GM21717 (cell line): Measurements from ENCODE around the gene EMSY.
"Not testable (repeated sequence)": the region's sequence is repeated elsewhere in the genome, so short reads cannot be mapped to it uniquely, and the experiment has no call there.

Experiments used
- ATAC-seq: cut with Tn5 transposase; IDR thresholded peaks from one replicate; pipeline ENCODE4 v1.9.1; 2021; ENCODE audit warnings: mild to moderate bottlenecking, moderate library complexity; ENCODE audit not compliant: unreplicated experiment

EMSY gene

GRCh38 chr11:76595091-76595490 is 150.3 kb downstream of the EMSY start:
- ATAC-seq = not testable (repeated sequence)

GRCh38 chr11:76596652-76597051 is 151.8 kb downstream of the EMSY start:
- no peak for ATAC-seq

GRCh38 chr11:76597533-76598425 is 153.0 kb downstream of the EMSY start:
- ATAC-seq = no peak

GRCh38 chr11:76598426-76598839 is 153.6 kb downstream of the EMSY start:
- ATAC-seq = no peak

- no peak for ATAC-seq
These were observed 154.5 kb downstream of the EMSY start for GRCh38 chr11:76599041-76600013.

GRCh38 chr11:76600124-76600655 is 155.4 kb downstream of the EMSY start:
- no peak for ATAC-seq

- ATAC-seq = no peak
These were observed 156.5 kb downstream of the EMSY start for GRCh38 chr11:76601272-76601671.

GRCh38 chr11:76601724-76602123 is 156.9 kb downstream of the EMSY start:
- ATAC-seq = no peak

GRCh38 chr11:76602431-76602861 is 157.6 kb downstream of the EMSY start:
- no peak for ATAC-seq
